Mucosa of gallbladder (tissue), 1 donor: ENCODE results near the gene TFG. TPM values are rescaled to one million over a fixed set of nuclear protein-coding genes. Genes with fewer than 3 reads are reported as not detected.

Experiments used
- DNase-seq: peaks from one replicate; pipeline ENCODE4 v3.0.0-alpha.2; 2020; ENCODE audit warnings: low spot score
- total RNA-seq: library from RNA; stranded (reverse); gene quantifications from one replicate; pipeline ENCODE4 v1.2.1, GENCODE V29; 2021
- donor health status: DM: no; HTN: no; CAD: no.

Gene TFG
- total RNA-seq, 1 donor from 2014 or later: 112 TPM

DNA sequence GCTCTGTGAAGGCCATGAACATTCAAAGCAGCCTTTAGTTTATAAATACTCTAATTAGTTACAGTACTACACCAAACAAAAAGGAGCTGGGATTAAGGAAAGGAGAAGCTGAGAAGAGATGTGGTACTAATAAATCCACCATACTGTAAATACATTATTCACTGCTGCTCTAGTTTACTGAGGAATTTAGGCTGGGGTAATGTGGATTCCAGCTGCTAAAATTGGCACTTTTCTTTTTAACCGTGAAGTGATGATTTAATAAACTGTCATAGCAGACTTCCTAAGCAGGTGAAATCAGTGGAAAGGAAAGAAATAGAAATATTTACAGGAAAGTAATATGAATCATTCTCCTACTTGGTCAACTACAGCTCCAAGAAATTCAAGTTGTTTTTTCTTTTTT lies 88.7 kb downstream of the TFG start:
- DNase-seq: no peak

Other genes starting within 250 kb of the TFG start
- 13.1 TPM for gene TMEM45A, start 216.9 kb upstream of the TFG start, total RNA-seq
- 2.0 TPM for gene ADGRG7, start 99.9 kb upstream of the TFG start, total RNA-seq